Adrenal gland (tissue), 5 donors: Measurements from ENCODE around the gene SERPINA9.

ENCODE experiments used
- CTCF ChIP-seq, 6 experiments: fragments of 450-650 bp in 4 of 6; fragments of 200-600 bp in 2 of 6; sonication (generic) in 1 of 6; IDR thresholded peaks; 1 replicate in 5 of 6; 2 replicates in 1 of 6; pipeline versions ENCODE4 v1.5.1 to v1.8.0; 2016 to 2021; ENCODE audit warnings: antibody characterized with exemption in 6 of 6, mild to moderate bottlenecking in 2 of 6, moderate library complexity in 1 of 6
- POLR2A ChIP-seq, 2 donors: fragments of 450-650 bp; IDR thresholded peaks; one replicate each; pipeline ENCODE4 v1.6.1; 2017; ENCODE audit warnings: antibody characterized with exemption in 2 of 2, mild to moderate bottlenecking in 2 of 2, moderate library complexity in 1 of 2
- donor health status: DM: no; HTN: no; CAD: no.

GRCh38 chr14:94481468-94482131 lies 5.6 kb upstream of the SERPINA9 start:
- no peak for TF ChIP-seq CTCF (IDR thresholded peaks at IDR 0.05)
- no peak for TF ChIP-seq POLR2A (IDR thresholded peaks at IDR 0.05)
